ENCODE results near the gene SKIC8.

DNA sequence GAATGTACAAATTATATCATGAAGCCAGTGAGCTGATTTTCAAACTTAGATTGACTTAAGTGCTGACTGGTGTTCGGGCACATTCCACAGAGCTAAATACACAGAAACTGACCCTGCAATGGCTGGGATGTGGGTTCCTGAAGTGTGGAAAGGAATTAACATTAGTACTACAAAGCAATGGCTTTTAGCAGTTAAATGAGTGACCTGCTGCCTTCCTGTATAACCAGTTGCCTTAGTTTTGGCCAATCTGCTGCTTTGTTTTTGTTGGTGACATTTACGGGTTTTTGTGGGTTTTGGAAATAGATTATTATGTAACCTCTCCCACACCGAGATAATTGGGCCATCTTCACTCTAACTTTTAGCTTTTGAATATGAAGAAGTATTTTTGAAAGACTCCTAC, 2.4 kb upstream of the SKIC8 start:
- TF ChIP-seq EZH2 (IDR thresholded peaks at IDR 0.05; ENCODE audit: insufficient read depth, poor library complexity, severe bottlenecking) (no peak), EZH2phosphoT487 (IDR thresholded peaks at IDR 0.05; ENCODE audit: insufficient read depth, low read depth) (no peak)

Data from GM23248 (cell line).